HFF-Myc (cell line): ENCODE data around the gene RPL39L.

ENCODE experiments used
- DNase-seq: peaks from one replicate; pipeline ENCODE4 v3.0.0-alpha.2; 2011; ENCODE audit warnings: low read depth; ENCODE audit errors: extremely low read depth
- H3K4me3 ChIP-seq: replicated peaks from 2 replicates; pipeline ENCODE4 v1.5.1; 2011; ENCODE audit warnings: low read depth, mild to moderate bottlenecking, control low read depth, low read length
- TF ChIP-seq, protein P1 (sequence below): IDR thresholded peaks from 2 replicates; pipeline ENCODE4 v1.5.1; 2012; ENCODE audit warnings: mild to moderate bottlenecking, low read depth, low read length, control low read depth; ENCODE audit errors: missing control alignments

Gene RPL39L

GRCh38 chr3:187077537-187077936 is 61.8 kb downstream of the RPL39L start:
- DNase-seq: no peak
- TF ChIP-seq, protein P1, sequence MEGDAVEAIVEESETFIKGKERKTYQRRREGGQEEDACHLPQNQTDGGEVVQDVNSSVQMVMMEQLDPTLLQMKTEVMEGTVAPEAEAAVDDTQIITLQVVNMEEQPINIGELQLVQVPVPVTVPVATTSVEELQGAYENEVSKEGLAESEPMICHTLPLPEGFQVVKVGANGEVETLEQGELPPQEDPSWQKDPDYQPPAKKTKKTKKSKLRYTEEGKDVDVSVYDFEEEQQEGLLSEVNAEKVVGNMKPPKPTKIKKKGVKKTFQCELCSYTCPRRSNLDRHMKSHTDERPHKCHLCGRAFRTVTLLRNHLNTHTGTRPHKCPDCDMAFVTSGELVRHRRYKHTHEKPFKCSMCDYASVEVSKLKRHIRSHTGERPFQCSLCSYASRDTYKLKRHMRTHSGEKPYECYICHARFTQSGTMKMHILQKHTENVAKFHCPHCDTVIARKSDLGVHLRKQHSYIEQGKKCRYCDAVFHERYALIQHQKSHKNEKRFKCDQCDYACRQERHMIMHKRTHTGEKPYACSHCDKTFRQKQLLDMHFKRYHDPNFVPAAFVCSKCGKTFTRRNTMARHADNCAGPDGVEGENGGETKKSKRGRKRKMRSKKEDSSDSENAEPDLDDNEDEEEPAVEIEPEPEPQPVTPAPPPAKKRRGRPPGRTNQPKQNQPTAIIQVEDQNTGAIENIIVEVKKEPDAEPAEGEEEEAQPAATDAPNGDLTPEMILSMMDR: no peak

DNA sequence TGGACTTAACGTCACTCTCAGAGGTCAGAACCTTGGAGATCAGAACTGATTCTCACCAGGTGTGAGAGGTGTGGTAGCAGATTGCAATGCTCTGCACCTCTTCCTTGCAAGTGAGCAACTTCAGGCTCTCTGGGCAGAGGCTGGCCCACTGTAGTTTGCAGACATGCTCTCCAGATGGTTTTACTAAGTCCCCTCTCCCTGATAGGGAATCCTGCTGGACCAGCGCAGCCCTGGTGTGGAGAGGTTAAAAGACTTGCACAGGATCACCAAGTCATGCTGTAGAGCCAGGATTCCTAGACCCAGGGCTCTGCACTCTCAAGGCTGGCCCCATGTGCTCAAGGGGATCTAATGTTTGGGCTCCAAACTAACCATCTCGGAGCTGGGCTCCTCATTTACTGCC is 62.2 kb downstream of the RPL39L start:
- TF ChIP-seq, protein P1: no peak
- no peak overlapping the region for H3K4me3 ChIP-seq
- no peak for DNase-seq

More at GRCh38 chr3:187077537-187077936, 61.8 kb downstream of the RPL39L start:
- H3K4me3 ChIP-seq: no peak overlapping the region

- H3K4me3 ChIP-seq: no peak overlapping the region
- no peak for DNase-seq
- TF ChIP-seq, protein P1: no peak
Observed at GRCh38 chr3:187076297-187076696, 63.0 kb downstream of the RPL39L start.

GRCh38 chr3:187074846-187075245 is 64.5 kb downstream of the RPL39L start:
- no peak for DNase-seq
- TF ChIP-seq, protein P1: no peak
- H3K4me3 ChIP-seq: no peak overlapping the region

- DNase-seq: no peak
- H3K4me3 ChIP-seq: no peak overlapping the region
- TF ChIP-seq, protein P1: no peak
Observed at GRCh38 chr3:187073581-187074098, 65.7 kb downstream of the RPL39L start.

DNA sequence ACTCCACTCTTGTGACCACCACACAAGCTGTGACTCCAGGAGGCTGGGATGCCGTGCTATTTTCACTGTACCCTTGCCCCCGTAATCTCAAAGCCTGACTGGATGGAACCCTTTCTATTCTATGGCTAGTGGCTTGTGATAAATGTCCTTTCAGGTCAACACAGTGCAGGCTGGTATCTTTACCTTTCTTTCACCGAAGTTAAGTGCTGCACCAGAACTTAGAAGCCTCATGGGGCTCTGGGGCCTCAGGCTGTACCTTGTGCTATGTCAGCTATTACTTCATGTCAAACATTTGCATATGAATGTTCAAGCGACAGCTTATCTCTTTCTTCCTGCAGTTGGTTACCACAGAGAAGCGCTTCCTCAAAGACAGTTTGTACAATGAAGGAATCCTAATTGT is 66.8 kb downstream of the RPL39L start:
- TF ChIP-seq, protein P1: no peak
- no peak for DNase-seq
- no peak overlapping the region for H3K4me3 ChIP-seq

DNA sequence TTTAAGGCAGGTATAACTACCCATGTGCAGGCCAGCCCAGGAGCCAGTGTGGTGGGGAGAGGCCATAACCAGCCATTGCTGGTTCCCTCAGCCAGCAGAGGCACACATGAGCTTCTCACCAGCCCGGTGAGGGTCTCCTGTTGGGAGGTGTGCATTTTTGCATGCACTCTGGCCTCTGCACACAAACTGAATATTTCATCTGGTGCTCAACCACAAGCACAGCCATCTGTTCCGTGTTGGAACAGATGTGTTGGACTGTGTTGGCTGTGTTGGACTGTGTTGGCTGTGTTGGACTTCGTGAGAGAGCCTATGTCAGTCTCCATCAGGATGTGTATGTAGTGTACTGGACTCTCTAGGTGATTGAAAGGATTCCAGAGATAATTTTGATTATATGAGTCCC is 67.2 kb downstream of the RPL39L start:
- DNase-seq: no peak
- TF ChIP-seq, protein P1: no peak

More for the DNA sequence above, 67.2 kb downstream of the RPL39L start:
- H3K4me3 ChIP-seq: no peak overlapping the region
